ENCODE data around the gene HNRNPC. TPM values are rescaled to one million over a fixed set of nuclear protein-coding genes. Genes with fewer than 3 reads are reported as not detected.
"Not testable (repeated sequence)": the region's sequence is repeated elsewhere in the genome, so short reads cannot be mapped to it uniquely, and the experiment has no call there.

Gene HNRNPC
- total RNA-seq, 3 donors from 2014 or later: 386 to 760 (median 480) TPM

- Histone ChIP-seq H3K4me3 (no peak overlapping the region), H3K27me3 (no peaks in the 10 kb centered on the region), H3K9me3 (no peaks in the 10 kb centered on the region), H3K36me3 (no peaks in the 10 kb centered on the region), H3K27ac (no peak overlapping the region), H3K4me1 (no peaks in the 10 kb centered on the region)
- intact Hi-C loops (cut with DNase I; ENCODE audit: low total_unique reads): no loop called here
- TF ChIP-seq, protein P1, sequence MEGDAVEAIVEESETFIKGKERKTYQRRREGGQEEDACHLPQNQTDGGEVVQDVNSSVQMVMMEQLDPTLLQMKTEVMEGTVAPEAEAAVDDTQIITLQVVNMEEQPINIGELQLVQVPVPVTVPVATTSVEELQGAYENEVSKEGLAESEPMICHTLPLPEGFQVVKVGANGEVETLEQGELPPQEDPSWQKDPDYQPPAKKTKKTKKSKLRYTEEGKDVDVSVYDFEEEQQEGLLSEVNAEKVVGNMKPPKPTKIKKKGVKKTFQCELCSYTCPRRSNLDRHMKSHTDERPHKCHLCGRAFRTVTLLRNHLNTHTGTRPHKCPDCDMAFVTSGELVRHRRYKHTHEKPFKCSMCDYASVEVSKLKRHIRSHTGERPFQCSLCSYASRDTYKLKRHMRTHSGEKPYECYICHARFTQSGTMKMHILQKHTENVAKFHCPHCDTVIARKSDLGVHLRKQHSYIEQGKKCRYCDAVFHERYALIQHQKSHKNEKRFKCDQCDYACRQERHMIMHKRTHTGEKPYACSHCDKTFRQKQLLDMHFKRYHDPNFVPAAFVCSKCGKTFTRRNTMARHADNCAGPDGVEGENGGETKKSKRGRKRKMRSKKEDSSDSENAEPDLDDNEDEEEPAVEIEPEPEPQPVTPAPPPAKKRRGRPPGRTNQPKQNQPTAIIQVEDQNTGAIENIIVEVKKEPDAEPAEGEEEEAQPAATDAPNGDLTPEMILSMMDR (IDR thresholded peaks at IDR 0.05): no peak
- no peak for TF ChIP-seq POLR2A (IDR thresholded peaks at IDR 0.05)
- TF ChIP-seq POLR2AphosphoS5 (IDR thresholded peaks at IDR 0.05): no peak
- no peak for DNase-seq (ENCODE audit: low spot score in 2 of 2)
Observed at GRCh38 chr14:21227981-21228380, 41.3 kb downstream of the HNRNPC start.

- Histone ChIP-seq H3K9me3 (no peaks in the 10 kb centered on the region), H3K27ac (no peak overlapping the region), H3K4me3 (no peak overlapping the region), H3K4me1 (no peaks in the 10 kb centered on the region), H3K27me3 (no peaks in the 10 kb centered on the region), H3K36me3 (no peaks in the 10 kb centered on the region)
- no peak for DNase-seq (ENCODE audit: low spot score in 2 of 2)
- TF ChIP-seq POLR2AphosphoS5 (IDR thresholded peaks at IDR 0.05) (no peak), POLR2A (IDR thresholded peaks at IDR 0.05) (no peak)
- TF ChIP-seq, protein P1 (IDR thresholded peaks at IDR 0.05): no peak
- intact Hi-C loops (cut with DNase I; ENCODE audit: low total_unique reads): no loop called here
Observed at GRCh38 chr14:21227150-21227549, 42.1 kb downstream of the HNRNPC start.

DNA sequence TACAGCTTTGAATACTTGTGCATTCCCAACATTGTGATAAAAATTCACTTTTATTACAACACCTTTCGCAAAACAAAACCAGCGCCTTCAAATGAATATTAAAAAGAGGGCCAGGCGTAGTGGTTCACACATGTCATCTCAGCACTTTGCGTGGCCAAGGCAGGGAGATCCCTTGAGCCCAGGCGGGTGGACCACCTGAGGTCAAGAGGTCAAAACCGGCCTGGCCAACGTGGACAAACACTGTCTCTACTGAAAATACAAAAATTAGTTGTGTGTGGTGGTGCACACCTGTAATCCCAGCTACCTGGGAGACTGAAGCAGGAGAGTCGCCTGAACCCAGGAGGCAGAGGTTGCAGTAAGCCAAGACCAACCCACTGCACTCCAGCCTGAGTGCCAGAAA, 42.8 kb downstream of the HNRNPC start:
- no peaks in the 10 kb centered on the region for H3K9me3 ChIP-seq
- H3K4me3 ChIP-seq: no peak overlapping the region
- H3K27me3 ChIP-seq: no peaks in the 10 kb centered on the region
- no peaks in the 10 kb centered on the region for H3K4me1 ChIP-seq
- TF ChIP-seq POLR2A (IDR thresholded peaks at IDR 0.05) (no peak), POLR2AphosphoS5 (IDR thresholded peaks at IDR 0.05) (no peak)
- TF ChIP-seq, protein P1 (IDR thresholded peaks at IDR 0.05): no peak
- no peak for DNase-seq (ENCODE audit: low spot score in 2 of 2)
- no peaks in the 10 kb centered on the region for H3K36me3 ChIP-seq
- no peak overlapping the region for H3K27ac ChIP-seq
- intact Hi-C loops (cut with DNase I; ENCODE audit: low total_unique reads): no loop called here

- H3K27me3 ChIP-seq; H3K4me1 ChIP-seq; H3K4me3 ChIP-seq; DNase-seq (ENCODE audit: low spot score in 2 of 2); H3K9me3 ChIP-seq; H3K36me3 ChIP-seq; H3K27ac ChIP-seq; intact Hi-C loops (cut with DNase I; ENCODE audit: low total_unique reads): not testable (repeated sequence)
Observed at GRCh38 chr14:21225164-21225563, 44.1 kb downstream of the HNRNPC start.

- Histone ChIP-seq H3K27me3 (no peaks in the 10 kb centered on the region), H3K27ac (no peak overlapping the region), H3K4me1 (no peaks in the 10 kb centered on the region), H3K9me3 (no peaks in the 10 kb centered on the region), H3K4me3 (no peak overlapping the region), H3K36me3 (no peaks in the 10 kb centered on the region)
- intact Hi-C loops (cut with DNase I; ENCODE audit: low total_unique reads): no loop called here
- TF ChIP-seq, protein P1 (IDR thresholded peaks at IDR 0.05): no peak
- TF ChIP-seq POLR2AphosphoS5 (IDR thresholded peaks at IDR 0.05): no peak
- TF ChIP-seq POLR2A (IDR thresholded peaks at IDR 0.05): no peak
- no peak for DNase-seq (ENCODE audit: low spot score in 2 of 2)
Observed at GRCh38 chr14:21220874-21221477, 48.3 kb downstream of the HNRNPC start.

Data from breast epithelium (tissue), 4 donors.